Measurements from ENCODE around the gene JUP.

Gene JUP

GRCh38 chr17:41723801-41724475 lies 62.6 kb downstream of the JUP start:
- DNase-seq (ENCODE audit: low read depth) = no peak

GRCh38 chr17:41722231-41722630 lies 64.3 kb downstream of the JUP start:
- DNase-seq (ENCODE audit: low read depth) = no peak

GRCh38 chr17:41718287-41718645 lies 68.2 kb downstream of the JUP start:
- no peak for DNase-seq (ENCODE audit: low read depth)

- DNase-seq (ENCODE audit: low read depth) = no peak
Observed at GRCh38 chr17:41717408-41718286, 68.9 kb downstream of the JUP start.

GRCh38 chr17:41711669-41712400 lies 74.7 kb downstream of the JUP start, which contains the start of gene GAST:
GAST (plus strand) TSS chr17:41712331; CDS start chr17:41715437, 3,106 bp downstream.
- DNase-seq (ENCODE audit: low read depth) = no peak

GRCh38 chr17:41710472-41711090 lies 75.9 kb downstream of the JUP start:
- no peak for DNase-seq (ENCODE audit: low read depth)

- no peak for DNase-seq (ENCODE audit: low read depth)
Observed at GRCh38 chr17:41707803-41708669, 78.5 kb downstream of the JUP start.

- no peak for DNase-seq (ENCODE audit: low read depth)
Observed at GRCh38 chr17:41705271-41705991, 81.1 kb downstream of the JUP start.

Data from activated T-helper 1 cell treated with Interleukin-2 at 50 U/mL for 16 hours (primary cell).